A549 (cell line): Measurements from ENCODE around the gene PTPRS. TPM values are rescaled to one million over a fixed set of nuclear protein-coding genes. Genes with fewer than 3 reads are reported as not detected.
"Not testable (repeated sequence)": the region's sequence is repeated elsewhere in the genome, so short reads cannot be mapped to it uniquely, and the experiment has no call there.

Experiments
- ATAC-seq, 2 experiments: fragments of 200-7000 bp in 1 of 2; fragments of >200 bp in 1 of 2; cut with Nextera tagmentation in 1 of 2; cut with Tn5 transposase in 1 of 2; 3 replicates each; pipeline versions ENCODE4 v1.8.0 to v1.9.1; 2018 to 2020; ENCODE audit warnings: mild to moderate bottlenecking in 1 of 2, moderate library complexity in 1 of 2
- CTCF ChIA-PET: fragments of 300-600 bp; sonication (Branson Sonifier 250); formaldehyde crosslinking; extraction: SDS; loops from one replicate; lab custom pipeline; 2021; ENCODE audit warnings: antibody characterized with exemption, inconsistent platforms; lab: Yijun Ruan, JAX
- POLR2A ChIA-PET: fragments of 350-600 bp; formaldehyde crosslinking; extraction: SDS; loops from one replicate; lab custom pipeline; 2021; ENCODE audit warnings: antibody characterized with exemption, inconsistent platforms; lab: Yijun Ruan, JAX
- DNase-seq, 2 experiments: peaks; one replicate each; pipeline versions ENCODE4 v3.0.0 to v3.0.0-alpha.2; 2011 to 2016; ENCODE audit warnings: low read depth in 1 of 2, low spot score in 1 of 2
- FAIRE-seq: peaks from 2 replicates; lab custom pipeline; 2011; peaks lifted over from hg19 to GRCh38; lab: Jason Lieb, UNC
- H3K27ac ChIP-seq, 2 experiments: fragments of >200 bp; sonication (Bioruptor Twin); formaldehyde crosslinking; 3 replicates each; pipeline ENCODE4 v1.5.1; 2016 to 2017
- H3K4me1 ChIP-seq: fragments of >200 bp; sonication (Bioruptor Twin); formaldehyde crosslinking; 3 replicates; pipeline ENCODE4 v1.6.1; 2016
- H3K4me2 ChIP-seq: fragments of >200 bp; sonication (Bioruptor Twin); formaldehyde crosslinking; 3 replicates; pipeline ENCODE4 v1.6.1; 2016
- H3K4me3 ChIP-seq: fragments of >200 bp; sonication (Bioruptor Twin); formaldehyde crosslinking; 3 replicates; pipeline ENCODE4 v1.5.1; 2016
- H3K9me3 ChIP-seq: fragments of >200 bp; sonication (Bioruptor Twin); formaldehyde crosslinking; 3 replicates; pipeline ENCODE4 v1.6.1; 2016
- BHLHE40 ChIP-seq: IDR thresholded peaks from 2 replicates; pipeline ENCODE4 v1.6.1; 2012; ENCODE audit warnings: low read depth, low read length, inconsistent platforms
- CBX2 ChIP-seq: fragments of 200-600 bp; sonication (generic); IDR thresholded peaks from 2 replicates; pipeline ENCODE4 v1.6.1; 2016; ENCODE audit warnings: low read depth, mild to moderate bottlenecking, borderline replicate concordance
- CEBPB ChIP-seq, 2 experiments: fragments of >200 bp in 1 of 2; sonication (Bioruptor Twin) in 1 of 2; formaldehyde crosslinking in 1 of 2; IDR thresholded peaks; 2 replicates each; pipeline ENCODE4 v1.6.1; 2012 to 2016
- EHF ChIP-seq: fragments of 250-450 bp; sonication (Bioruptor Pico); IDR thresholded peaks from 2 replicates; pipeline ENCODE4 v1.5.0; 2020; ENCODE audit warnings: mild to moderate bottlenecking
- EHMT2 ChIP-seq: fragments of 200-600 bp; sonication (generic); IDR thresholded peaks from 2 replicates; pipeline ENCODE4 v1.6.1; 2016; ENCODE audit warnings: antibody characterized with exemption, low read depth, mild to moderate bottlenecking, moderate library complexity
- FOSL2 ChIP-seq, 2 experiments: fragments of 450-650 bp in 1 of 2; fragments of >200 bp in 1 of 2; sonication (Bioruptor Twin) in 1 of 2; formaldehyde crosslinking; IDR thresholded peaks; 2 replicates each; pipeline versions ENCODE4 v1.5.0 to v1.6.1; 2016 to 2020; ENCODE audit warnings: mild to moderate bottlenecking in 1 of 2, moderate library complexity in 1 of 2
- GATA3 ChIP-seq: IDR thresholded peaks from 2 replicates; pipeline ENCODE4 v1.6.1; 2012; ENCODE audit warnings: borderline replicate concordance
- HOXA7 ChIP-seq: fragments of 250-450 bp; sonication (Bioruptor Pico); IDR thresholded peaks from 2 replicates; pipeline ENCODE4 v1.5.0; 2020; ENCODE audit warnings: mild to moderate bottlenecking, moderate library complexity
- JUN ChIP-seq, 2 experiments: fragments of >200 bp; sonication (Bioruptor Twin); formaldehyde crosslinking; IDR thresholded peaks; 2 replicates in 1 of 2; 3 replicates in 1 of 2; pipeline ENCODE4 v1.6.1; 2016 to 2017
- MAFK ChIP-seq: fragments of 450-650 bp; IDR thresholded peaks from 2 replicates; pipeline ENCODE4 v1.6.1; 2014; ENCODE audit not compliant: partially characterized antibody
- MAZ ChIP-seq: fragments of 150-350 bp; IDR thresholded peaks from 2 replicates; pipeline ENCODE4 v1.6.1; 2014; ENCODE audit warnings: antibody characterized with exemption, low read depth, low read length, borderline replicate concordance
- NFE2L2 ChIP-seq: fragments of 150-350 bp; conservative IDR thresholded peaks from 2 replicates; pipeline ENCODE4 v1.6.1; 2014; ENCODE audit warnings: low read length
- NPAS2 ChIP-seq: fragments of 250-450 bp; sonication (Bioruptor Pico); IDR thresholded peaks from 2 replicates; pipeline ENCODE4 v1.8.0; 2022; ENCODE audit warnings: mild to moderate bottlenecking, moderate library complexity, borderline replicate concordance
- POLR2A ChIP-seq: IDR thresholded peaks from 2 replicates; pipeline ENCODE4 v1.6.1; 2012; ENCODE audit warnings: mild to moderate bottlenecking, low read length
- POLR2AphosphoS2 ChIP-seq: conservative IDR thresholded peaks from 2 replicates; pipeline ENCODE4 v1.6.1; 2012; ENCODE audit warnings: low read length, improper control_type of control experiment, inconsistent platforms
- RARB ChIP-seq: fragments of 250-450 bp; sonication (Bioruptor Pico); IDR thresholded peaks from 2 replicates; pipeline ENCODE4 v1.8.0; 2021; ENCODE audit warnings: mild to moderate bottlenecking, moderate library complexity
- RCOR1 ChIP-seq: fragments of 150-350 bp; IDR thresholded peaks from 2 replicates; pipeline ENCODE4 v1.6.1; 2014; ENCODE audit warnings: antibody characterized with exemption, low read length, low read depth
- RFX5 ChIP-seq: fragments of 450-650 bp; IDR thresholded peaks from 2 replicates; pipeline ENCODE4 v1.7.1; 2014; ENCODE audit warnings: antibody characterized with exemption, mild to moderate bottlenecking, moderate library complexity
- RNF2 ChIP-seq: fragments of 200-600 bp; sonication (generic); IDR thresholded peaks from 2 replicates; pipeline ENCODE4 v1.6.1; 2016; ENCODE audit warnings: low read depth, mild to moderate bottlenecking, antibody characterized with exemption, moderate library complexity, borderline replicate concordance
- SMC3 ChIP-seq: fragments of >200 bp; sonication (Bioruptor Twin); formaldehyde crosslinking; IDR thresholded peaks from 3 replicates; pipeline ENCODE4 v1.6.1; 2018; ENCODE audit warnings: inconsistent platforms
- SREBF2 ChIP-seq: fragments of 450-650 bp; IDR thresholded peaks from 2 replicates; pipeline ENCODE4 v1.6.1; 2014; ENCODE audit warnings: mild to moderate bottlenecking, moderate library complexity
- TFCP2L1 ChIP-seq: fragments of 250-450 bp; sonication (Bioruptor Pico); IDR thresholded peaks from 2 replicates; pipeline ENCODE4 v1.5.0; 2021; ENCODE audit warnings: mild to moderate bottlenecking
- ZFP36 ChIP-seq: fragments of 450-650 bp; IDR thresholded peaks from 2 replicates; pipeline ENCODE4 v1.6.1; 2014; ENCODE audit warnings: borderline replicate concordance; ENCODE audit not compliant: partially characterized antibody
- ZNF302 ChIP-seq: fragments of 250-450 bp; sonication (Bioruptor Pico); IDR thresholded peaks from 2 replicates; pipeline ENCODE4 v1.9.0; 2021; ENCODE audit warnings: inconsistent platforms, mild to moderate bottlenecking, moderate library complexity
- WGBS: methylation state at CpG from one replicate; pipeline ENCODE4 v1.1.6; 2017; ENCODE audit errors: missing lambda C conversion rate; 5-methylcytosine and 5-hydroxymethylcytosine counted together
- polyA plus RNA-seq, 4 experiments: library from polyadenylated mRNA; depleted of rRNA in 3 of 4; stranded (reverse); fragments of >200 nt; fragmentation: RNase III in 1 of 4; extraction: RNeasy Plus Mini Kit Qiagen cat#74134 plus additional on column Dnase treatment in 1 of 4; gene quantifications; 2 replicates in 3 of 4; 3 replicates in 1 of 4; pipeline ENCODE4 v1.2.3, GENCODE V29; 2011 to 2017
- TF ChIP-seq, protein P1 (sequence below): fragments of 250-450 bp; sonication (Bioruptor Pico); IDR thresholded peaks from 2 replicates; pipeline ENCODE4 v1.5.0; 2021; ENCODE audit warnings: mild to moderate bottlenecking, moderate library complexity, borderline replicate concordance
- TF ChIP-seq, protein P2 (sequence below): fragments of >200 bp; sonication (Bioruptor Twin); formaldehyde crosslinking; IDR thresholded peaks from 3 replicates; pipeline ENCODE4 v1.6.1; 2016
- TF ChIP-seq, protein P3 (sequence below): IDR thresholded peaks from 2 replicates; pipeline ENCODE4 v1.6.1; 2012
- TF ChIP-seq, protein P4 (sequence below): fragments of >200 bp; sonication (Bioruptor Twin); formaldehyde crosslinking; IDR thresholded peaks from 2 replicates; pipeline ENCODE4 v1.6.1; 2016
- TF ChIP-seq, protein P5 (sequence below): fragments of 250-450 bp; sonication (Bioruptor Pico); IDR thresholded peaks from 2 replicates; pipeline ENCODE4 v1.5.0; 2020; ENCODE audit warnings: low read depth, mild to moderate bottlenecking, moderate library complexity
- TF ChIP-seq, protein P6 (sequence below): fragments of 150-350 bp; IDR thresholded peaks from 2 replicates; pipeline ENCODE4 v1.6.1; 2014; ENCODE audit warnings: low read depth, mild to moderate bottlenecking, low read length

The PTPRS gene
- polyA plus RNA-seq, 2 of the 4 experiments (the other 2 are of a cell fraction) = 22.3 to 44.7 TPM

DNA sequence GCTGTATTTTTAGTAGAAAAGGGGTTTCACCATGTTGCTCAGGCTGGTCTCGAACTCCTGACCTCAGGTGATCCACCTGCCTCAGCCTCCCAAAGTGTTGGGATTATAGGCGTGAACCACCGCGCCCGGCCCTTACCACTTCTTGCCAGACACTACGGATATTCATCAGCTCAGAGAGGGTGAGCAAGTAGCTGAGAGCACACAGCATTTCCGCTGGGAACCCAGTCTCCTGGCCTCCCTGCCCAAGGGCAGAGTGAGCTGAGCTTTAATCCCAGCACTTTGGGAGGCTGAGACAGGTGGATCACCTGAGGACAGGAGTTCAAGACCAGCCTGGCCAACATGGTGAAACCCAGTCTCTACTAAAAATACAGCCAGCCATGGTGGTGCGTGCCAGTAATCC, 12.2 kb downstream of the PTPRS start:
- DNase-seq, H3K4me1 ChIP-seq, POLR2A ChIA-PET, H3K4me3 ChIP-seq, H3K9me3 ChIP-seq, FAIRE-seq, H3K4me2 ChIP-seq, ATAC-seq, H3K27ac ChIP-seq: not testable (repeated sequence)
- 93% methylated on average over 5 of the region's 8 CpGs for WGBS
- CTCF ChIA-PET = interaction anchor here (0.9 kb wide), 1 partner anchor 12 kb away, joined by 3 read pairs; the partner anchor contains the start of gene PTPRS

DNA sequence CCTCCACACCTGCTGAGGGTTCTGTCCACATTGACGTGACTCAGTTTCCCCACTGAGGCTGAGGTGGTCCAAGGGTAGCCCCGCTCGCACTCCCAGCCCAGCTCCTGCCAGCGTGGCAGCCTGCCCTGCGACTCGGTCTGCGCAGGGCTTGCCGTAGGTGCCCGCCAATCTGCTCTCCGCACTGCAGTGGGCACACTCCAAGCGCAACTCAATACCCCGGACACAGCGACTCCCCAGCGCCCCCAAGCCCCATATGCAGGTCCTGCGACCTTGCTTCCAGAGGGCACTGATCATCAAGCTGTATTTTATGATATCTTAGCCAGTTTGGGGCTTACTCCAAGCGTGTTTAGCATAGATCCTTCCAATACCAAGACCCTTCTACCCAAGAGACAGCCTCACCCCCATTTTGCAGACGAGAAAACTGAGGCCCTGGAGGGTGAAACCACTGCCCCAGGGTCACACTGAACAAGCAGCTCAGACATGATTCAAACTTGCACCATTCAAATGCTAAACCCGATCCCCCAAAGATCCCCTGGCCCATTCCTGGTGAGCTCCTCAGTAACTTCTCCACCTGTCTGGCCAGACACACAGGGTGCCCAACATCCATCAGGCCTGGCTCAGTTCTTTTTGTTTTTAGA, 13.5 kb downstream of the PTPRS start:
- Histone ChIP-seq H3K4me1 (no peaks in the 10 kb centered on the region), H3K4me2 (no peak overlapping the region), H3K27ac (no peak overlapping the region), H3K4me3 (no peak overlapping the region), H3K9me3 (no peaks in the 10 kb centered on the region)
- TF ChIP-seq SMC3 (no peak), ZNF302 (CRISPR knock-in tag) (no peak), EHF (CRISPR knock-in tag) (no peak), POLR2A (no peak), MAZ (no peak), MAFK (no peak), NPAS2 (CRISPR knock-in tag) (no peak), SREBF2 (no peak), EHMT2 (no peak), CBX2 (no peak), RARB (no peak), RNF2 (no peak), ZFP36 (no peak), HOXA7 (no peak), RCOR1 (no peak)
- TF ChIP-seq, protein P1, sequence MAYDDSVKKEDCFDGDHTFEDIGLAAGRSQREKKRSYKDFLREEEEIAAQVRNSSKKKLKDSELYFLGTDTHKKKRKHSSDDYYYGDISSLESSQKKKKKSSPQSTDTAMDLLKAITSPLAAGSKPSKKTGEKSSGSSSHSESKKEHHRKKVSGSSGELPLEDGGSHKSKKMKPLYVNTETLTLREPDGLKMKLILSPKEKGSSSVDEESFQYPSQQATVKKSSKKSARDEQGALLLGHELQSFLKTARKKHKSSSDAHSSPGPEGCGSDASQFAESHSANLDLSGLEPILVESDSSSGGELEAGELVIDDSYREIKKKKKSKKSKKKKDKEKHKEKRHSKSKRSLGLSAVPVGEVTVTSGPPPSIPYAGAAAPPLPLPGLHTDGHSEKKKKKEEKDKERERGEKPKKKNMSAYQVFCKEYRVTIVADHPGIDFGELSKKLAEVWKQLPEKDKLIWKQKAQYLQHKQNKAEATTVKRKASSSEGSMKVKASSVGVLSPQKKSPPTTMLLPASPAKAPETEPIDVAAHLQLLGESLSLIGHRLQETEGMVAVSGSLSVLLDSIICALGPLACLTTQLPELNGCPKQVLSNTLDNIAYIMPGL = no peak
- TF ChIP-seq, protein P2, sequence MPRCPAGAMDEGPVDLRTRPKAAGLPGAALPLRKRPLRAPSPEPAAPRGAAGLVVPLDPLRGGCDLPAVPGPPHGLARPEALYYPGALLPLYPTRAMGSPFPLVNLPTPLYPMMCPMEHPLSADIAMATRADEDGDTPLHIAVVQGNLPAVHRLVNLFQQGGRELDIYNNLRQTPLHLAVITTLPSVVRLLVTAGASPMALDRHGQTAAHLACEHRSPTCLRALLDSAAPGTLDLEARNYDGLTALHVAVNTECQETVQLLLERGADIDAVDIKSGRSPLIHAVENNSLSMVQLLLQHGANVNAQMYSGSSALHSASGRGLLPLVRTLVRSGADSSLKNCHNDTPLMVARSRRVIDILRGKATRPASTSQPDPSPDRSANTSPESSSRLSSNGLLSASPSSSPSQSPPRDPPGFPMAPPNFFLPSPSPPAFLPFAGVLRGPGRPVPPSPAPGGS = no peak
- TF ChIP-seq, protein P3, sequence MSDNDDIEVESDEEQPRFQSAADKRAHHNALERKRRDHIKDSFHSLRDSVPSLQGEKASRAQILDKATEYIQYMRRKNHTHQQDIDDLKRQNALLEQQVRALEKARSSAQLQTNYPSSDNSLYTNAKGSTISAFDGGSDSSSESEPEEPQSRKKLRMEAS = no peak
- TF ChIP-seq, protein P4, sequence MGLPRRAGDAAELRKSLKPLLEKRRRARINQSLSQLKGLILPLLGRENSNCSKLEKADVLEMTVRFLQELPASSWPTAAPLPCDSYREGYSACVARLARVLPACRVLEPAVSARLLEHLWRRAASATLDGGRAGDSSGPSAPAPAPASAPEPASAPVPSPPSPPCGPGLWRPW = no peak
- TF ChIP-seq, protein P5, sequence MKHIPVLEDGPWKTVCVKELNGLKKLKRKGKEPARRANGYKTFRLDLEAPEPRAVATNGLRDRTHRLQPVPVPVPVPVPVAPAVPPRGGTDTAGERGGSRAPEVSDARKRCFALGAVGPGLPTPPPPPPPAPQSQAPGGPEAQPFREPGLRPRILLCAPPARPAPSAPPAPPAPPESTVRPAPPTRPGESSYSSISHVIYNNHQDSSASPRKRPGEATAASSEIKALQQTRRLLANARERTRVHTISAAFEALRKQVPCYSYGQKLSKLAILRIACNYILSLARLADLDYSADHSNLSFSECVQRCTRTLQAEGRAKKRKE (CRISPR knock-in tag) = no peak
- WGBS = 80% methylated on average over 18 of the region's 18 CpGs
- DNase-seq (no peak), FAIRE-seq (no peak), ATAC-seq (peak; percentile 19 to 26; a peak in 2 of 6 replicates)
- CTCF ChIA-PET = interaction anchor here (0.6 to 1.2 kb wide), 2 partner anchors 10 to 177 kb away, joined by 3 read pairs; no protein-coding TSS in a partner anchor
- POLR2A ChIA-PET = no interaction called here

DNA sequence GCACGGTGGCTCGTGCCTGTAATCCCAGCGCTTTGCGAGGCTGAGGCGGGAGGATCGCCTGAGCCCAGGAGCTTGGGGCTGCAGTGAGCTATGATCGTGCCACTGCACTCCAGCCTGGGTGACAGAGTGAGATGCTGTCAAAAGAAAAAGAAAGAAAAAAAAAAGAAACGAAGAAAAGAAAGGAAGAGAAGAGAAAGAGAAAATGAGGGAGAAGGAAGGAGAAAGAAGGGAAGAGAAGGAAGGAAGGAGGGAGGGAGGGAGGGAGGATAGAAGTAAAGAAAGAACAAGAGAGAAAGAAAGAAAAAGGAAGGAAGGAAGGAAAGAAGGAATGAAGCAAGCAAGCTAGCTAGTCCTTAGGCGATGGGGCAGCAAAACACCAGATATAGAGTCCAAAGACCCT, 14.1 kb downstream of the PTPRS start:
- 90% methylated on average over 9 of the region's 9 CpGs for WGBS
- Histone ChIP-seq H3K4me2 (no peak overlapping the region), H3K4me3 (no peak overlapping the region), H3K9me3 (no peaks in the 10 kb centered on the region), H3K27ac (no peak overlapping the region), H3K4me1 (no peaks in the 10 kb centered on the region)
- DNase-seq = no peak
- POLR2A ChIA-PET = no interaction called here
- FAIRE-seq = no peak
- CTCF ChIA-PET = no interaction called here
- no peak for ATAC-seq
- TF ChIP-seq MAFK (no peak), NFE2L2 (no peak), RFX5 (no peak), BHLHE40 (no peak), CEBPB (IDR thresholded peaks at IDR 0.05) (no peak), TFCP2L1 (no peak), SREBF2 (no peak), FOSL2 (IDR thresholded peaks at IDR 0.05) (no peak), FOSL2 (CRISPR knock-in tag; IDR thresholded peaks at IDR 0.05) (no peak), EHMT2 (no peak), GATA3 (no peak), POLR2AphosphoS2 (no peak), SMC3 (no peak), JUN (IDR thresholded peaks at IDR 0.05) (no peak)
- TF ChIP-seq, protein P6, sequence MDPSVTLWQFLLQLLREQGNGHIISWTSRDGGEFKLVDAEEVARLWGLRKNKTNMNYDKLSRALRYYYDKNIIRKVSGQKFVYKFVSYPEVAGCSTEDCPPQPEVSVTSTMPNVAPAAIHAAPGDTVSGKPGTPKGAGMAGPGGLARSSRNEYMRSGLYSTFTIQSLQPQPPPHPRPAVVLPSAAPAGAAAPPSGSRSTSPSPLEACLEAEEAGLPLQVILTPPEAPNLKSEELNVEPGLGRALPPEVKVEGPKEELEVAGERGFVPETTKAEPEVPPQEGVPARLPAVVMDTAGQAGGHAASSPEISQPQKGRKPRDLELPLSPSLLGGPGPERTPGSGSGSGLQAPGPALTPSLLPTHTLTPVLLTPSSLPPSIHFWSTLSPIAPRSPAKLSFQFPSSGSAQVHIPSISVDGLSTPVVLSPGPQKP = no peak
- TF ChIP-seq, protein P4 = no peak
